Stimulated activated CD4-positive, alpha-beta T cell treated with anti-CD3 and anti-CD28 coated beads, Interleukin-1b, Interleukin-23, amount 100 ng/mL, for 1 hour (primary cell): Measurements from ENCODE around the gene DHPS.
"Not testable (repeated sequence)": the region's sequence is repeated elsewhere in the genome, so short reads cannot be mapped to it uniquely, and the experiment has no call there.

ENCODE experiments used
- DNase-seq, 2 donors: peaks; one replicate each; pipeline ENCODE4 v3.0.0-alpha.2; 2020; ENCODE audit warnings: low read depth in 2 of 2

DHPS gene

GRCh38 chr19:12646551-12646950 lies 35.1 kb downstream of the DHPS start:
- DNase-seq, result no peak

- DNase-seq, result not testable (repeated sequence)
Measured at GRCh38 chr19:12643716-12644115, 38.0 kb downstream of the DHPS start.

GRCh38 chr19:12642506-12642905 lies 39.2 kb downstream of the DHPS start:
- DNase-seq, result no peak

- DNase-seq, result no peak
Measured at GRCh38 chr19:12641456-12641855, 40.2 kb downstream of the DHPS start.

GRCh38 chr19:12639901-12640613 lies 41.6 kb downstream of the DHPS start:
- peak; percentile 67 to 72 for DNase-seq

- DNase-seq, result no peak
Measured at GRCh38 chr19:12638611-12639182, 43.0 kb downstream of the DHPS start.

GRCh38 chr19:12636631-12637030 lies 45.0 kb downstream of the DHPS start:
- no peak for DNase-seq

GRCh38 chr19:12629215-12629614 lies 52.5 kb downstream of the DHPS start:
- no peak for DNase-seq

GRCh38 chr19:12628040-12629022 lies 53.3 kb downstream of the DHPS start:
- DNase-seq, result no peak

- no peak for DNase-seq
Measured at GRCh38 chr19:12626958-12627357, 54.7 kb downstream of the DHPS start.
